Left ventricle myocardium inferior (tissue), 1 donor: ENCODE results near the gene ZNF66. TPM values are rescaled to one million over a fixed set of nuclear protein-coding genes. Genes with fewer than 3 reads are reported as not detected.
"Not testable (repeated sequence)": the region's sequence is repeated elsewhere in the genome, so short reads cannot be mapped to it uniquely, and the experiment has no call there.

ENCODE experiments used
- DNase-seq: peaks from one replicate; pipeline ENCODE4 v3.0.0-alpha.2; 2020
- H3K27ac ChIP-seq: fragments of 200-600 bp; replicated peaks from 2 replicates; pipeline ENCODE4 v1.8.0; 2021
- H3K27me3 ChIP-seq: fragments of 200-600 bp; 2 replicates; pipeline ENCODE4 v1.8.0; 2021; ENCODE audit warnings: low read depth
- H3K36me3 ChIP-seq: fragments of 200-600 bp; 2 replicates; pipeline ENCODE4 v1.8.0; 2021
- H3K4me1 ChIP-seq: fragments of 200-600 bp; 2 replicates; pipeline ENCODE4 v1.8.0; 2021
- H3K4me3 ChIP-seq: fragments of 200-600 bp; 2 replicates; pipeline ENCODE4 v1.8.0; 2021; ENCODE audit warnings: mild to moderate bottlenecking, moderate library complexity
- H3K9me3 ChIP-seq: fragments of 200-600 bp; replicated peaks from 2 replicates; pipeline ENCODE4 v1.8.0; 2021
- CTCF ChIP-seq: fragments of 200-600 bp; IDR thresholded peaks from 2 replicates; pipeline ENCODE4 v1.8.0; 2021; ENCODE audit warnings: antibody characterized with exemption, mild to moderate bottlenecking, borderline replicate concordance
- intact Hi-C: fragments of 100-400 bp; cut with micrococcal nuclease; formaldehyde crosslinking; loops from one replicate; pipeline ENCODE4 v1.11.0; 2022
- long read RNA-seq: library from polyadenylated mRNA; unstranded; transcript quantifications from one replicate; pipeline ENCODE4 v2.0.0, GENCODE V29; 2021
- total RNA-seq: library from RNA; stranded (reverse); fragmentation: NEBNext Ultra II Directional; extraction: Animal tissue kit (Norgen Biotek cat#: 25700); gene quantifications from one replicate; pipeline ENCODE4 v1.2.1, GENCODE V29; 2021
- donor health status: DM: no; HTN: yes; CAD: no; lungs with severe emphysema.

ZNF66 gene
- 0.91 TPM for total RNA-seq
- long read RNA-seq: 0 reads

GRCh38 chr19:20776083-20777076 is at the start of gene ZNF66:
Gene ZNF66, plus strand, starts transcription at chr19:20776304. Its CDS starts 144 bp downstream, at chr19:20776448.
- H3K4me3 ChIP-seq: peak within 1 kb of the TSS; percentile 75
- no peaks in the 10 kb centered on the region for H3K9me3 ChIP-seq
- DNase-seq: peak; percentile 96
- H3K27ac ChIP-seq: peak within 1 kb of the TSS; percentile 56
- intact Hi-C loops: no loop called here
- H3K27me3 ChIP-seq: no peaks in the 10 kb centered on the region
- peaks cover 10% of the 10 kb centered on the region for H3K4me1 ChIP-seq
- peaks cover 3% of the 10 kb centered on the region for H3K36me3 ChIP-seq
- TF ChIP-seq CTCF: no peak

GRCh38 chr19:20750169-20750568 is 25.9 kb upstream of the ZNF66 start:
- DNase-seq, H3K27ac ChIP-seq, H3K9me3 ChIP-seq, intact Hi-C loops, H3K4me1 ChIP-seq, H3K36me3 ChIP-seq, H3K27me3 ChIP-seq, H3K4me3 ChIP-seq: not testable (repeated sequence)

- H3K27me3 ChIP-seq, DNase-seq, H3K36me3 ChIP-seq, H3K4me1 ChIP-seq, H3K4me3 ChIP-seq, intact Hi-C loops, H3K27ac ChIP-seq, H3K9me3 ChIP-seq: not testable (repeated sequence)
Measured at GRCh38 chr19:20752291-20752690, 23.8 kb upstream of the ZNF66 start.

- DNase-seq, H3K27me3 ChIP-seq, H3K9me3 ChIP-seq, H3K36me3 ChIP-seq, intact Hi-C loops, H3K4me3 ChIP-seq, H3K27ac ChIP-seq, H3K4me1 ChIP-seq: not testable (repeated sequence)
Measured at GRCh38 chr19:20769225-20769736, 6.8 kb upstream of the ZNF66 start.

GRCh38 chr19:20787786-20788185 is 11.7 kb downstream of the ZNF66 start:
- Histone ChIP-seq H3K4me1 (no peaks in the 10 kb centered on the region), H3K27me3 (no peaks in the 10 kb centered on the region), H3K27ac (no peak overlapping the region), H3K9me3 (no peaks in the 10 kb centered on the region), H3K36me3 (peaks cover 29% of the 10 kb centered on the region), H3K4me3 (no peak overlapping the region)
- no peak for DNase-seq
- TF ChIP-seq CTCF: no peak
- intact Hi-C loops: no loop called here

- no peaks in the 10 kb centered on the region for H3K4me1 ChIP-seq
- peaks cover 23% of the 10 kb centered on the region for H3K36me3 ChIP-seq
- no peak for DNase-seq
- TF ChIP-seq CTCF: no peak
- no peak overlapping the region for H3K27ac ChIP-seq
- H3K9me3 ChIP-seq: peaks cover 2% of the 10 kb centered on the region
- no peaks in the 10 kb centered on the region for H3K27me3 ChIP-seq
- no peak overlapping the region for H3K4me3 ChIP-seq
- intact Hi-C loops: no loop called here
Measured at GRCh38 chr19:20791806-20792205, 15.7 kb downstream of the ZNF66 start.

GRCh38 chr19:20806311-20807262 is 30.5 kb downstream of the ZNF66 start:
- H3K4me3 ChIP-seq, DNase-seq, H3K27me3 ChIP-seq, H3K4me1 ChIP-seq, intact Hi-C loops, H3K27ac ChIP-seq: not testable (repeated sequence)
- Histone ChIP-seq H3K36me3 (peaks cover 60% of the 10 kb centered on the region), H3K9me3 (peaks cover 97% of the 10 kb centered on the region)
